NCI-H446 treated with DMSO at 0.1 percent for 48 hours (cell line): ENCODE data around the gene EVI5.
"Not testable (repeated sequence)": the region's sequence is repeated elsewhere in the genome, so short reads cannot be mapped to it uniquely, and the experiment has no call there.

Experiments
- DNase-seq: peaks from one replicate; lab custom pipeline; 2025; lab: John Stamatoyannopoulos, UW

Gene EVI5

DNA sequence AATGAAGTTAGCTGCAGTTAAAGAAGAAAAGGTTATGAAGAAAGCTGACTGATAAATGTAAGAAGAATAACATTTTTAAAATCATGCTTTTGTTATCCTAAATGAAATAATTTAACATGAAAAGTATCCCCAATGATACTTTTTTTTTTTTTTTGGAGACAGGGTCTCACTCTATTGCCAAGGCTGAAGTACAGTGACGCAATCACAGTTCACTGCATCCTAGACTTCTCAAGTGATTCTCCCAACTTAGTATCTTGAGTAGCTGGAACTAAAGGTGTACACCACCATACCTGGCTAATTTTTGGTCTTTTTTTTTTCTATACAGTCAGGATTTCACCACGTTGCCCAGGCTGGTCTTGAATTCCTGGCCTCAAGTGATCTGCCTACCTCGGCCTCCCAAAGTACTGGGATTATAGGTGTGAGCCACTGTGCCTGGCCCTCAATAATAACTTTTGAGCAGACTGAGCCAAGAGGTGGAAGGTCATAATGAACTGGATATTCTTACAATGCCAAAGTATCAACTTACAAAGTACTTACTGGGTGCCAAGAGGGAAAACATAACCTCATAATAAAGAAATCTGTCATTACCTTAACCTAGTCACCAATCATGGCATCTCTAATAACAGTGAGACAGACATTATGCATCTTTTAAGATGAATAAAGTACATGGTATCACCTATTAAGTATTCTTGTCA, 94.5 kb downstream of the EVI5 start:
- no peak for DNase-seq

DNA sequence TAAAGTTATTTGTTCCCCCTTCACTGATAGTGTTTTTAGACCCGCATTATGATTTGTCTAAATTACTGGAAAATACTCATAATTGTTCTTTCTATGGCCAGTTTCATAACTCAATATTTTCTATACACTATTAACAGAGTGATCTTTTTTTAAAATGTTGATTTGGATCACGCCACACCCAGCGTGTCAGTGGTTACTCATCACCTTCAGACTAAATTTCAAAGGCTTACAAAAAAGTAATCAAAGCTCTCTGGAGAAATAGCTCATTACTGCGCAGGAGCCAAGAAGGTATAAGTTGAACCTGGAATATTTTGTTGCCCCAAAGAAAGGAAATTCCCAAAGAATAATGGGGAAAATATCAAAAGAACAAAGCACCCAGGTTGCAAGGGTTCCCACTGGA, 104.9 kb downstream of the EVI5 start:
- no peak for DNase-seq

DNA sequence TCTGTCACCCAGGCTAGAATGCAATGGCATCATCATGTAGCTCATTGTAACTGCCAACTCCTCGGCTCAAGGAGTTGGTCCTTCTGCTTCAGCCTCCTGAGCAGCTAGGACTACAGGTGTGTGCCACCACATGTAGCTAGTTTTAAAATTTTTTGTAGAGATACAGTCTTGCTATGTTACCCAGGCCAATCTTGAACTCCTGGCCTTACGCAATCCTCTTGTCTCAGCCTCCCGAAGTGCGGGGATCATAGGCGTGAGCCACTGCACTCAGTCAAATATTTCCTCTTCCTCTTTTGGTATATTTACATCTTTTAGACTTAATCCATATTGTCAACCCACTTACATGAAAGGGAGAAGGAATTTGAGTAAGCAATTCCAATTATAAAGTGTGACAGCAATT, 121.1 kb downstream of the EVI5 start:
- no peak for DNase-seq

DNA sequence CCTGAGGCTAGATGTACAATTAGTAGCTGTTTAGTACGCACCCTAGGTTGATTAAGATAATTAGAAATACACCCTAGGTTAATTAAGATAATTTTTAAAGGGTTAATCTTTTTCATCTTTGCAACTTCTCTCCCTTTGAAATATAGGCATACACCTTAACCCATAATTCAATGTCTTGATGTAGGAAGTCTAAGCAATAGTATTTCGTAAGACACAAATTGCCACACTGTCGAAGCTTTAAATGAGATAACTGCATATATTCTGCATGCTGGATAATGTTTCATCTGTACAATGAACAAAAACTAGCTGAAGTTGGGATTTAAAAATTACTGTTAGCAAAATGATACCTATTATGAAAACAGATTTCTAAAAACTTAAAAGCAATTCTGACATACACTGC, 122.9 kb downstream of the EVI5 start:
- DNase-seq, result no peak

DNA sequence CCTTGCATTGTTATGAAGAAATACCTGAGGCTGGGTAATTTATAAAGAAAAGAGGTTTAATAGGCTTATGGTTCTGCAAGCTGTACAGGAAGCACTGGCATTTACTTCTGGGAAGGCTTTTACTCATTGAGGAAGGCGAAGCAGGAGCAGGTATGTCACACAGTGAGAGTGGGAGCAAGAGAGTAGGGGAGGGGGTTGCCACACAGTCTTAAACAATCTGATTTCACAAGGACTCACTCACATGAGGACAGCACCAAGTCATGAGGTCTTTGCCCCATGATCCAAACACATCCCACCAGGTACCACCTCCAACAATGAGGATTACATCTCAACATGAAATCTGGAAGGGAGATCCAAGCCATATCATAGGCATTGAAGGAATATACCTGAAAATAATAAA, 127.2 kb downstream of the EVI5 start:
- no peak for DNase-seq

DNA sequence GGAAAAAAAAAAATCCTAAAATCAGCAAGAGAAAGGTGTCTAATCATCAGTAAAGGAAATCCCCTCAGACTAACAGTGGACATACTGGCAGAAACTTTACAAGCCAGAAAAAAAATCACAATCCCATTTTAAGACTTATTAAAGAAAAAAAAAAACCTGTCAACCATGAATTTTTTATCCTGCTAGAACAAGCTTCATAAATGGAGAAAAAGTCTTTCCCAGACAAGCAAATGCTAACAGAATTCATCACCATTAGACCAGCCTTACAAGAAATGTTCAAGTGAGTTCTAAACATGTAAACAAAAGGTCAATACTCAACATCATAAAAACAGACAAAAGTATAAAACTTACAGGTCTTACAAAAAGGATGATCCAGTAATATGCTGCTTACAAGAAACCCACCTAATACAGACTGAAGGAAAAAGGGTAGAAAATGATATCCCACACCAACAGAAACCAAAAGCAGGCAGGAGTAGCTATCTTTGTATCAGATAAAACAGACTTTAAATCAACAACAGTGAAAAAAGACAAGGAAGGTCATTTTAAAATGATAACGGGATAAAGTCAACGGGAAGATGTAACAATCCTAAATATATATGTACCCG, 129.6 kb downstream of the EVI5 start:
- DNase-seq, result no peak

DNA sequence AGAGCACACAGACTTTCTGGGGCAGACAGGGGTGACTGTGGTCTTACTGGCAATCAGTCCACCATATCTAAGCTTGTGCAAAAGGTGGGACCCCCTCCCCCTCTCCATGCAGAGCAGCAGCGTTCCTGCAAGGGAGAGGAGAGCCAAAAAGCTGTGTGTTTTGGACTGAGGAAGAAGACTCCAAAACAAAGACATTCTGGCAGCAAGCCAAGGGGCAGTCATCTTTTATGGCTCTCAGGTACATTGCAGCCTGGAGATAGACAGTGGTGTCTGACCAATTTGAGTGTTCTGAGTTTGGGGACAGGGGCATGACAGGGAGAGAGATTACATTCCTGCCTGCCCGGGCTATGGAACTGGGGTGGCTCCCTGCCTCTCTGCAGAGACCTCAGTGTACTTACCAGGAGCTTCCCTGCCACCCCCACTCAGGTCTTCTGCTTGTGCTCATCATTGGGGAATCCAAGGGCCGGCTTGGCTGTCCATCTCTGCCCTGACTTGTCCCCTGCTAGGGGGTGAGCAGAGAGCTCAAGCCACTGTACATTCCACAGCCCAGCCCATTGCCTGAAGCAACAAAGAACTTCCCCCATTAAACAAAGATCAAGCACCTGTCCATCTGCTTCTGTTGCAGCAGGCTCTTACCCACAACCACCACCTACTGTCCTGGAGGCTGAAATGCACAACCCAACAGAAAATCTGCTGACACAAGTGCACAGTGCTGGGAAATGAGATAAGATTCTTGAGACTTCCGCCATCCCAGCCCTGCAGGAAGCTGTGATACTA, 131.1 kb downstream of the EVI5 start:
- no peak for DNase-seq

DNA sequence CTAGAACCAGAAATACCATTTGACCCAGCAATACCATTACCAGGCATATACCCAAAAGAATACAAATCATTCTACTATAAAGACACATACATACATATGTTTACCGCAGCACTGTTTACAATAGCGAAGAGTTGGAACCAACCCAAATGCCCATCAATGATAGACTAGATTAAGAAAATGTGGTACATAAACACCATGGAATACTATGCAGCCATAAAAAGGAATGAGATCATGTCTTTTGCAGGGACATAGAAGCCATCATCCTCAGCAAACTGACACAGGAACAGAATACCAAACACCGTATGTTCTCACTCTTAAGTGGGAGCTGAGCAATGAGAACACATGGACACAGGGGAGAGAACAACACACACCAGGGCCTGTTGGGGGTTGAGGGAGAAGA, 144.2 kb downstream of the EVI5 start:
- not testable (repeated sequence) for DNase-seq

DNA sequence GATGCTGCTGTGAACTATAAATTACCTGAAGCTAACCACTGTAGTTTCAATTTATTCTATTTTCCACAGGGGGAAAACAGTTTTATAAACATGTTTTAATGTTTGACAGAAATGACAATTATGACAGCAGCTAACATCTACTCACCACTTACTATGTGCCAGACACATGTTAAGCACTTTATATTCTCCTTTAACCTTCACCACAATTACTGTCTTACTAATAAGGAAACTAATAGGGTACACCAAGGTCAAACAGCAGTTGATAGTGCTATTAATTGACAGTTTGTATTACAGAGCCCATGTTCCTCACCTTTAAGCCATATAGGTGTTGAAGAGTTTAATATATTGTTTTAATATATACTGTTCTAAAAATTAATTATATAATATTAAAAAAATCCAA, 146.4 kb downstream of the EVI5 start:
- no peak for DNase-seq

DNA sequence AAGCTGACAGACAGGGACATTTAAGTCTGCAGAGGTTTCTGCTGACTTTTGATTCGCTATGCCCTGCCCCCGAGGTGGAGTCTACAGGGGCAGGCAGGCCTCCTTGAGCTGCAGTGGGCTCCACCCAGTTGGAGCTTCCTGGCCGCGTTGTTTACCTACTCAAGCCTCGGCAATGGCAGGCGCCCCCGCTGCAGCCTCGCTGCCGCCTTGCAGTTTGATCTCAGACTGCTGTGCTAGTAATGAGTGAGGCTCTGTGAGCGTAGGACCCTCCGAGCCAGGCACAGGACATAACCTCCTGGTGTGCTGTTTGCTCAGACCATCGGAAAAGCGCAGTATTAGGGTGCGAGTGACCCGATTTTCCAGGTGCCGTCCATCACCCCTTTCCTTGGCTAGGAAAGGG, 149.7 kb downstream of the EVI5 start:
- DNase-seq, result not testable (repeated sequence)

DNA sequence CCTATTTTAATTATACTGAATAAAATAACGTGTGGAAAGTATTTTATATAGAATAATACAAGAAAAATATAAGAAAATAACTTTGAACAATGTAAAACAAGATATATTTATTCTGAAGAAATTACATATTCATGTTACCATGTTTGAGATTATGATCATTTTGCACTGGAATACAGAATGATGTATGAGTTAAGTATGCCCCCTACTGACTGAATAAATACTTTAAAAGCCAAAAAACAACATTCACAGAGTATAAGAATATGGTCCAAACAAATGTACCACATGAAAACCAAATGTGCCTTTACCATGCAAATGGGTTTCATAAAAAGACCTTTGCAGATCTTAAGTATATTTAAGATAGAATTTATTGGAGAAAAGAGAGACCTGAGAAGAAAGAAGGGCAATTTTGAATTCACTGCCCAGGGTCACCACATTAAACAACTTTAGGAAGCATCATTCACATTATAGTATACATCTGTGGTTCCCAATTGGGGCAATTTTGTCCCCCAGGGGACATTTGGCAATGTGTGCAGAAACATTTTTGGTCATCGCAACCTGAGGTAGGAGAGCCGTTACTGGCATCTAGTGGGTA, 161.6 kb downstream of the EVI5 start:
- DNase-seq, result peak; percentile 14

DNA sequence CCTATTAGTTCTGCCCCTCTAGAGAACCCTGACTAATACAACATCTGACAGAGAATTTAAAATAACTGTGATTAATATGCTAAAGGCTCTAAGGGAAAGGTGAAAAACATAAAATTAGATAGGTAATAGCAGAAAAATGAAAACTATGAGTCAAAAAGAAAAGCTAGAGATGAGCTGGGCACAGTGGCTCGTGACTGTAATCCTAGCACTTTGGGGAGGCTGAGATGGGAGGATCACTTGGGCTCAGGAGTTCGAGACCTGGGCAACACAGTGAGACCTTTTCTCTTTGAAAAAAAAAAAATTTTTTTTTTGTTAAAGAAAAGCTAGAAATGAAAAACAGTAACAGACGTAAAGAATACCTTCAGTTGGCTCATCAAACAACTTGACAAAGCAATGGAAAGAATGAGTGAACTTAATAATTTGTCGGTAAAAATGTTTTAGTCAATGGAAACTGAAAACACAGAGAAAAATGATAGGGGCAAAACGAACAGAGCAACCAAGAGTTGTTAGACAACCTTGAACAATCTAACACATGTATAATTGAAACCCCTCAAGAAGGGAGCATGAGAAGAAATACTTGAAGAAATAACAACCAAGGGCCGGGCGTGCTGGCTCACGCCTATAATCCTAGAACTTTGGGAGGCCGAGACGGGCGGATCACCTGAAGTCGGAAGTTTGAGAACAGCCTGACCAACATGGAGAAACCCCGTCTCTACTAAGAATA, 165.3 kb downstream of the EVI5 start:
- DNase-seq, result no peak

DNA sequence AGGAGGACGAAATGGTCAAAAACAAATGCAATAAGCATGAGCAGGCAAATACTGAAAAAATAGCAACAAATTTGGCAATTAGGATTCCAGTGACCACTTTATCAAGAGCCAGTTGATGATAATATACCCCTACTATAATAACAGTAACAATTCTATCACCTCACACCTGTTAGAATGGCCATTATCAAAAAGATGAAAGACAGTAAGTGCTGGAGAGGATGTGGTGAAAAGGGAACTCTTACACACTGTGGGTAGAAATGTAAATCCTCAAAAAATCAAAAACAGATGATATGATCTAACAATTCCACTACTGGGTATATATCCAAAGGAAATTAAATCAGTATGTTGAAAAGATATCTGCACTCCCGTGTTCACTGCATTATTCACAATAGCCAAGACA, 183.9 kb downstream of the EVI5 start:
- no peak for DNase-seq

DNA sequence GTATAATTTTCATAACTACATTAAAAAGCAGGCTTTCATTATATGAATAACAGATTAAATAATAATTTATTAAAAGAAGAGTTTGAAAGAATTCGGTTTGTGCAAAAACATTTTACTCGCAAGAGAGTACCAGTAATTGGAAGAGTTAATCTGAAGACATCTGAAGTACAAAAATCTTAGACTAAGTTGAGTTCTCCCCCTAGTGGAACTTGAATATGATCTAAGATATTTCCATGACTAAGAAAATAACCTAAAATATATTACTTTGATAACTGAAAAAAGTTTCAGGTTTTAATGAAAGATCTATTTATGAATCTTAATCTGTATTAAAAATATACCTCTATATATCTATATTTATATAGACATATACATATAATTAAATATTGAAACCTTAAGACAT, 185.7 kb downstream of the EVI5 start:
- peak; percentile 25 for DNase-seq

DNA sequence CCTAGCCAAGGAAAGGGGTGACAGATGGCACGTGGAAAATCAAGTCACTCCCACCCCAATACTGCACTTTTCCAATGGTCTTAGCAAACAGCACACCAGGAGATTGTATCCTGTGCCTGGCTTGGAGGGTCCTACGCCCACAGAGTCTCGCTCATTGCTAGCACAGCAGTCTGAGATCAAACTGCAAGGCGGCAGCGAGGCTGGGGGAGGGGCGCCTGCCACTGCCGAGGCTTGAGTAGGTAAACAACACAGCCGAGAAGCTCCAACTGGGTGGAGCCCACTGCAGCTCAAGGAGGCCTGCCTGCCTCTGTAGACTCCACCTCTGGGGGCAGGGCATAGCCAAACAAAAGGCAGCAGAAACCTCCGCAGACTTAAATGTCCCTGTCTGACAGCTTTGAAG, 195.5 kb downstream of the EVI5 start:
- DNase-seq, result not testable (repeated sequence)

DNA sequence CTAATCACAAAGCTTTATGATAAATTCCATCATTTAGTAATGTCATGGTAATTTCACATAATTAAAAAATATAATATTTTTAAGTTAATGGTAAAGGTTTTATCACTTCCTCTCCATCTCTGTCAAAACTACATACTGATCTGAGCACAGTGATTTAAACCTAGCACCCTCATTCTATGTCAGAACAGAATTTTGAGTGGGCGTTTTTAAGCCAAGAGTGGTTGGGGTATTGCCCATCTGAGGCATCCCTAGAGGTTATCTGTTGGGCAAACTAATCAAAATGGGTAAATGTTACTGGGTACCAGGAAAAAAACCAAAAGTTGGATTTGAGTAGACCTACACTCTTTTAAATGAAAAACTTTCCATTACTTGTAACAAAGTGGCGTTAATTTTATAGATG, 197.5 kb downstream of the EVI5 start:
- DNase-seq, result no peak

DNA sequence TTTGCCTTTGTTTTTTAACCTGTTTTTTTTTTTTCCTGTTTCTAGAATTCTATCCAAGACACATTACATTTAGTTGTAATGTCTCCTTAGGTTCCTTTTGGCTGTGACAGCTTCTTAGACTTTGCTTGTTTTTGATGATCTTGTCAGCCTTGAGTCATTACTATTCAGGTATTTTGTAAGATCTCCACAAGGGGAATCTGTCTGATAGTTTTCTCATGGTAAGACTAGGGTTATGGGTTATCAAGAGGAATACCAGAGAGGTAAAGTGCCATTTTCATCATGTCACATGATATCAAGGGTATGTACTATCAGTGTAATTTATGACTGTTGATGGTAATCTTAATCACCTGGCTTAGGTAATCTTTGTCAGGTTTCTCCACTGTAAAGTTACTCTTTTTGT, 199.1 kb downstream of the EVI5 start:
- DNase-seq, result no peak

DNA sequence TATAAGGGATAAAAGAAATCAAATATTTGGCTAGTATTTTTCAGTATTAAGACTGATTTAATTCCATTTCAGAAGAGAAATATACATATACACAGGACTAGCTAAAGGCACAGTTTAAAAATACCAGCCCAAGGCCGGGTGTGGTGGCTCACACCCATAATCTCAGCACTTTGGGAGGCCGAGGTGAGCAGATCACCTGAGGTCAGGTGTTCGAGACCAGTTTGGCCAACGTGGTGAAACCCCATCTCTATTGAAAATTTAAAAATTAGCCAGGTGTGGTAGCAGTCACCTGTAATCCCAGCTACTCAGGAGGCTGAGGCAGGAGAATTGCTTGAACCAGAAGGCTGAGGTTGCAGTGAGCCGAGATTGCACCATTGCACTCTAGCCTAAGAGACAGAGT, 200.1 kb downstream of the EVI5 start:
- DNase-seq, result not testable (repeated sequence)

DNA sequence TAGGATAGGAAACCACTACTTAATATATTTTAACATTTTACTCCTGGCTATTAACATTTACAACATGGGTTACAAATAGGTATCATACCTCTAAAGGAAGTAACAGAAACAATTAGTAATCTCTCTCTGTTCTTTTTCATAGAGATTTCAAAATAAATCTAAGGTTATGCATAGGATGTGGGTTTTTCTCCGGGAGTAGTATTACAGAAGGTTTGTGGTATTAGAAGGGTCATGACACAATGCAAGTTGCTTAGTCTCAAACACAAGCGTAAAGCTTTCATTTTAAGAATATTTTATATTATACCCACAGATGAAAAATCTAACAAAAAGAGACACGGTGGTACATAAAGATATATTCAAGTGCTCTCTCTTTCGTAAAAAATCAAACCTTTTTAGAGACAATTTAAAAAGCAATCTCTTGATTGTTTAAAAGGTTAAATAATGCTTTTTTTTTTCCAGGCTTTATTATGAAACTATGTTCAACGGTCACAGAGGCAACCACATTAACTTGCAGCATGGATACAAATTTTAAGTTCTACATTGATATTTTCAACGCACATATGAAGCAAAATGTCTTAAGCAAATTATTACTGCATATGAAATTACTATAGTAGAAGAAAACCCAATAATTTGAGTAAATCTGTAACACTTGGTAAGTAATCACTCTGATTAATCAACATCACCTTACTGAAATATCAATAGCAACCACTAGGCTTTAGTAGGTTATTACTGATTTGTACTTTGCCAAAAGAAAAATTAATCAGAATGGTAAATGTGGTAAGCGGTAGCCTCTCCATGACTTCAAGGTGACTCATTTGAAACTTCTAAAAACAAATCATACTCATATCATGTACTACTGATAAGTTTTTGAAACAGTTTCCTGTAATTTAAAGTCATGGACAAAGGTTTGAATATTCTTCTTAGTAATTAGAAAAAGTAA, 200.8 kb downstream of the EVI5 start:
- DNase-seq, result no peak

DNA sequence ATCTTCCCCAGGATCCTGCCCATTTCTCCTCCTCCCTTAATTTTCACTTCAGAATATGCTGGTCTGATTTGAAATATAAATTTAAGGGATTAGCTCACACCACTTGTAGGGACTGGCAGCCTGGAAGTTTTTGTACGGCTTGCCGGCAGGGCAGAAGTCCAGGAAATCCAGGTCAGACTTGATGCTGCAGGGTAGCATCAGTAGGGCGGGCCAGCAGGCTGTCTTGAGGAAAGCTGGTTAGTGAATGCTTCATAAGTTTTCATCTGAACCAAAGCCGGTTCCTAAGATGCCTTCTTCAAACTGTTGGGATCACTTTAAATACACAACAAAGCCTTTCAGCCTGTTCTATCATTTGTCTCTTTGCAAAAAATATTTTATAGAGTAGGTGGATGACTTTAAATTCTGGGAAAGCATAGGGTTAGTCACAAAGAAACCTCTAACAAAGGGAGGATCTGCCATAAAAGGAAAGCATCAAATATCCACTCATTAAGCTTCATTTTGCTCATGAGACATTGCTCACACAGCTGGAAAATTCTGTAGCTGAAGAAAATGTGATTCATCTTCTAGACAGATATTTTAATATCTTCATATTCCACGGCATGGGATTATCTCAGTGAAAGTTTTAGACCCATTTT, 207.5 kb downstream of the EVI5 start:
- DNase-seq, result no peak

DNA sequence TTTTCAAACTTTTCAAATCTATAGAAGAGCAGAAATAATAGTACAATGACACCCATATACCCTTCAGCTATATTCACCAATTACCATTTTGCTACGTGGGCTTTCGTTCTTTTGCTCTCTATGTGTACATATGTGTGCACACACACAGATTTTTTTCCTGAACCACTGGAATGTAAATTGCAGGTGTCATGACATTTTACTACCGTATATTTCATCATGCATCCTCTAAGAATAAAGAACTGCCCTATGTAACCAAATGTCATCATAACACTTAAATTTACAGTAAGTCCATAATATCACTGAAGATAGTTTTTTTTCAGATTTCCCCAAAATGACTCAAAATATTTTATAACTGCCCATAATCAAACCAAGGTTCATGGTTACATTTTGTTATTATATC, 209.8 kb downstream of the EVI5 start:
- DNase-seq, result no peak
